Ureter (tissue), 1 donor: ENCODE data around the gene ARSK. TPM values are rescaled to one million over a fixed set of nuclear protein-coding genes. Genes with fewer than 3 reads are reported as not detected.

Source experiments
- DNase-seq: peaks from one replicate; pipeline ENCODE4 v3.0.0-alpha.2; 2020; ENCODE audit warnings: low spot score
- total RNA-seq: library from RNA; stranded (reverse); gene quantifications from one replicate; pipeline ENCODE4 v1.2.4, GENCODE V29; 2023
- donor health status: DM: yes; HTN: yes; CAD: no.

ARSK gene
- total RNA-seq, 1 donor from 2014 or later = 5.2 TPM

DNA sequence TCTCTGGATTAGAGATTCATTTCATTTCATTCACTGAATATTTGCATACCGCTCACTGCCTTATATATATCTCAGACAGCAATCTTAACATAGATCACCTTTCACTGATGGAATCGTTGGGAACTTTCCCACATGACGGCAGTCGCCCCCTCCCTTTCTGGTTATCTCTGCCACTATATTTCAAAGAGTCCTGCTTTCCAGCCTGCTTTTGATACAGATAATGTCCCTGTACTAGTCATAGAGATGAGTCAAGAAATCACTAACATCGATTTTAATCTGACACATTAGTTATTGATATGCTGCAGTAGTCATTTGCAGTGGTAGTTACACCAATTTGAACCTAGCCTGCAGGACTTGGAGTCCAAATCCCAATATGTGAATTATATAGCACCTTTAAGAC lies 8.5 kb downstream of the ARSK start:
- no peak for DNase-seq

DNA sequence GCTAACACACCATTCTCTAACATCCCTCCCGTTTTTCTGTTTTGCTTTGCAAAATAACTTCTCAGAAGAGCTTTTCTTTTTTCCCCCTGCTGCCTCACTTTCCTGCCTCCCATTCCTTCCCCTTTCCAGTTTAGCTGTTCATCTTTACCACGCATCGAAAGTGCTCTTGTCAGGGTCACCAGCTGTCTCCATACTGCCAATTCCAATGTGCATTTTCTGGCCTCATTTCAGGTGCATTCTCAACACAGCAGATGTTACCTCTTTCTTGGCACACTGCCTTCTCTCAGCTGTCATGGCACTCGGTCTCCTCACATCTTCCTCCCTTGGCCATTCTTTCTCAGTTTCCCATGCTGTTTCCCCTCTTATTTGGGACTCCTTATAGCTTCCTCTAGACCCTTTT lies 9.5 kb downstream of the ARSK start:
- no peak for DNase-seq

DNA sequence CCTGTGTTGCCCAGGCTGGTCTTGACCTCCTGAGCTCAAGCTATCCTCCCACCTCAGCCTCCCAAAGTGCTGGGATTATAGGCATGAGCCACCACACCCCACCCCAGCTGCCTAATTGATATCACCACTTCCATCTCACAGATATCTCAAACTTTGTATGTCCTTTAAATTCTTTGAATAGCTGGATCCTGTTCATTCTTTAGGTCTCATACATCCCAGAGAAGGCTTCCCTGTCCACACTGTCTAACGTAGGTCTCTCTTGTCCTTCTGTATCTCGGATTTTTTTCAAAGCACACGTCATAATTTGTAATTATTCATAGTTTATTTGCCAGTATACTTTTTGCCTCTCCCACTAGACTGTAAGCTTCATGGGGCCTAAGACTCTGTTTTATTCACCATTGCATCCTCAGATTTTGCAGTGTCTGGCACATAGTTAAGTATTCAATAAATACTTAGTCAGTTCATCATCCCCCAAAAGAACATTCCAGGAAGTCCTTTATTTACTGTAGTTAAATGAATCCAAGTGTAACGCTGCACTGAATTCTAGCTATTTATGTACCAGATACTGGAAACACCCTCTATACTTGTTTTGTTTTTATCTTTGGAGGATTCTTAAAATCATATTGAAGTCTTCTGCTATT lies 10.5 kb downstream of the ARSK start:
- no peak for DNase-seq

DNA sequence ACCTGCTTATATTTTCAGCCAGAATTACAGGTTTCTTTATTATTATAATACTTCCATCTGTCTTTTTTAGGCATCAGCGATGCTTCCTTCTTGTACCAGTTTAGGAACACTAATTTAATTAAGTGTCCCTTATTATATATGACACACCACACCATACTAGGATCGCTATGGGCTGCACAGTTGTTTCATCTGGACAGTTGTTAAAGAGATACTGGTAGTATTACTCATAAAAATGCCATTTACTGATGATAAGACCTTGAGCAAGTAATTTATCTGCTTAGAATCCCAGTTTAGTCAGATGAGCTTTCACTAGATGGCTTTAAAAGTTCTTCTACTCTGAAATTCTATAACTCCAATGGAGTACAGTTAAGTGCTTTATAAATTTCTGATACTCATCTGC lies 17.1 kb downstream of the ARSK start:
- DNase-seq = no peak

DNA sequence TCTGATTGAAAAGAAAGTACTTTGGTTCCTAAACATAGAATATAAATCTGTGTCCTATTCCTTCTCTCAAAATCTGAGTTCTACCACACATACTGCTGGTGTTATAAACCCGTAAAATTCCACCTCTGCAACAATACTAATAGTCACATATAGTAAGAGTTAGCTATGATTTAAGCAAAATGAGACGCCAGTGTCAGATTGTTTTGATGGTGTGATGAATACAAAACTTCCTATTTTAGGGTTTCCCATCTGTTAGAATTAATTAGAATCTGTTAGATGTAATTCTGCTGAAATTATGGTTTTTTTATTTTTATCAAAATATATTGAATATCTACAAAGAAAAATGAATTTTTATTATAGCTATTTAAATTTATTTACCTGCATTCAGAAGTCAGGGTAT lies 26.7 kb downstream of the ARSK start:
- DNase-seq = no peak

DNA sequence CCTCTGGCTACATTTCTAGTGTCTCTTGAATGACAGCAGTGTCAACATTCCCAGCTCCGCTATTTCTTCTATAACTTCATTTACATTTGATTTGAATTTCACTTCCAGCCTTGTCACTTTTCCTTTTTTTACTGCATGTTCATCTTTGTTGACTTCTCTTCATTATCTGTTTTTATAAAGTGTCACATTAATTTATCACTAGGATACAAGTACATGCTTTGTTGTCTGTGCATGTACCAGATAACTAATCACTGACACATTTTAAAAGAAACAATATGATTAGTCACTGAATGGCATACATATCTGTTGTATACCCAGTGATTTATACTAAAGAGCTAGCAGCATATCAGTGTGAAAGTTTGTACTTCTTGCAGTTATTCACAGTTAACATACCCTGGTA lies 29.1 kb downstream of the ARSK start:
- DNase-seq = no peak

DNA sequence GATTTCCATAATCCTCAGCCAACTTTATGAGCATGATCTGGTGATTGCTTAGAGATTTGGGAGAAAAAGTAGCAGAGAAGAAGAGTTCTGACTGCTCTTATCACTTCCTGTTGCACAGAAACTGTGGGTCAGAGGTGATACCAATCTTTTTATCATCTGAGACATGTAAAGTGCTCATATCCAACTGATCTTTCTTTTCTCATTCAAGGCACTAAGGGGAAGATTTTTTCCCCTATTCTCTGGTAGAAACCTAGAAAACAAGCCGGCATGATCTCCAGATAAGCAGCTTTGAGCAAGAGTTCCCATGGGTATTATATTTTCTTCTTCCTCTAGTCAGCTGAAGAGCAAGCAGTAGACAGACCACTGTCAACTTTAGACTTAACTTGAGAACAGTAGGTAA lies 36.0 kb downstream of the ARSK start:
- DNase-seq = no peak

DNA sequence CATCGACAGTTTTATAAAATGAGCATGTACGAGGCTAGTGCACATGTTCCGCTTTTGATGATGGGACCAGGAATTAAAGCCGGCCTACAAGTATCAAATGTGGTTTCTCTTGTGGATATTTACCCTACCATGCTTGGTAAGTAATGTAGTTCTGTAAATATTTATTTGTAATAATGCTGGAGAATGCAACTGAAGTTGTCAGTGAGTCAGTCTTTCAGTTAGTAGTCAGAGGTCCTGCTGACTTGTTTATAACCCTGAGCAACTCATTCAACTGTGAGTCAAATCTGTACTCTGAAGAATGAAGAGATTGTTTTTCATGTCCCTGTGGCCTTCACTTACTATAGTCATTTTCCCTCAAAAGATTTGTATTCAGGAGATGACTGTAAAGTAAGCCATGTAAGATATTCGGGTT lies 36.6 kb downstream of the ARSK start:
- DNase-seq = no peak

DNA sequence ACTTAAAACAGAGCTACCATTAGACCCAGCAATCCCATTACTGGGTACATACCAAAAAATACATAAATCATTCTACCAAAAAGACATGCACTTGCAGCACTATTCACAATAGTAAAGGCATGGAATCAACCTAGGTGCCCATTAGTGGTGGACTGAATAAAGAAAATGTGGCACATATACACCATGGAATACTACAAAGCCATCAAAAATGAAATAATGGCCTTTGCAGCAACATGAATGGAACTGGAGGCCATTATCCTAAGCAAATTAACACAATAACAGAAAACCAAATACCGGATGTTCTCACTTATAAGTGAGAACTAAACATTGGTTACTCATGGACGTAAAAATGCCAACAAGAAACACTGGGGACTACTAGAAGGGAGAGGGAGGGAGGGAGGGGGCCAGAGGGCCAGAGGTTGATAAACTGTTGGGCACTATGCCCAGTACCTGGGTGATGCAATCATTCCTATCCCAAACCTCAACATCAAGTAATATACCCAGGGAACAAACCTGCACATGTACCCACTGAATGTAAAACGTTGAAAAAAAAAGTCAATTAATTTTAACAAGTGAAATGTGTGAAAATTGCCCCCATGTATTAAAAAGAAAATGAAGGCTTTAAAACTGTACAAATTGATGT lies 40.5 kb downstream of the ARSK start:
- DNase-seq = no peak

DNA sequence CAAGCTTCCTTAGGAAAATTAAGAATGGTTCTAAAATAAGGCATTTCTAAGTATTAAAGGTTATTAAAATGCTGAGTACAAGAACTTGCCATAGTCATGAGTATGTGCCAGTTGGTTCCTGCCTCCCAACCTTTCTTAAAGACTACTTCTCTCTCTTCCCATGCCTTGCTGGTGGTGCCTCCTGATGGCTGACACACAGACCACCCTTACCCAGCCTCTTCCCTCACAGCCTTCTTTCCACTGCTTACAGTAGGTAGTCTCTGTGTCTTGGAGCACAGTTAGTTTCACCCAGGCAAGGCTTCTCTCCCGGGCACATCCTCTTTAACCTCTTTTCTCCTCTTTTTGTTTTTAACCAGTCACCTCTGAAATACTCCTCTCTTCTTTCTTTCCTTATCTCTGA lies 44.4 kb downstream of the ARSK start:
- DNase-seq = no peak

DNA sequence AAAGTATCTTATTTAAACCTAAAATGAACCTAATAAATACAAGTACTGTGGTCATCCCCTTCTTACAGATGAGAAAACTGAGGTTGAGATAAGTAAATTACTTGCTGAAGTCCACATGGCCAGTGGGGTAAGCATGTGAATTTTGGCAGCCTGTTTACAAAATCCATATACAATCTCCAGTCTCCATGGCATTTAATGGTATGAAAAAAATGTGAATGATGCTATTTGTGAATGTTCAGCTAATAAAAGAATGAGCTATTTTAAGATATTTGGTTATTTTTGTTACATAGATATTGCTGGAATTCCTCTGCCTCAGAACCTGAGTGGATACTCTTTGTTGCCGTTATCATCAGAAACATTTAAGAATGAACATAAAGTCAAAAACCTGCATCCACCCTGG lies 45.7 kb downstream of the ARSK start:
- DNase-seq = no peak

DNA sequence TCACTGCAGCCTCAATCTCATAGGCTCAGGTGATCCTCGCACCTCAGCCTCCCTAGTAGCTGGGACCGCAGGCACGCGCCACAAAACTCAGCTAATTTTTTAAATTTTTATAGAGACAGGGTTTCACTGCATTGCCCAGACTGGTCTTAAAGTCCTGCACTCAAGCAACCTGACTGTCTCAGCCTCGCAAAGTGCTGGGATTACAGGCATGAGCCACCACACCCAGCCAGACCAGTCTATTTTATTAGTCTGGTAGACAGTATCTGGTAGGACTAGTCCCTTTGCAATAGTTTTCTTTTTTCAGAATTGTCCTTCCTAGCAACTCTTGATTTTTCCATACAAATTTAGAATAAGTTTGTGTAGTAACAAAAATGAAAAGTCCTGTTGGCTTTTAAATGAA lies 50.9 kb downstream of the ARSK start:
- no peak for DNase-seq

DNA sequence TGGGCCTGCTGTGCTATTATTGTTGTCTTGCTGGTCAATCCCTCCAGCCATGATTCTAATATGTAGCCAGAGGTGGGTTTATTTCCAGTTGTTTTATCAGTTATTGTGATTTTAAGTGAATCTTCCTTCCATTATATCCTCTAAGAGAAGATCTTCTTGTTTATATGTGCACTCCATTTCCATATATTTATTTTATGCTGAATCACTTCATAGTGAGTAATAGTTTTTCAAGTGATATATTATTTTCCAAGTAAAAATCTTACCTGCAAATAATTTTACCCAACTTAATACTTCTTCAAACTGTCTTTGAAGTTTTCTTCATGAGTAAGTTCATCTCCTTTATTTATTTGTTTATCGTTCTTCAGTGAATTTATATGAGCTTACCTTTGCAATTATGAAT lies 51.5 kb downstream of the ARSK start:
- DNase-seq = no peak

DNA sequence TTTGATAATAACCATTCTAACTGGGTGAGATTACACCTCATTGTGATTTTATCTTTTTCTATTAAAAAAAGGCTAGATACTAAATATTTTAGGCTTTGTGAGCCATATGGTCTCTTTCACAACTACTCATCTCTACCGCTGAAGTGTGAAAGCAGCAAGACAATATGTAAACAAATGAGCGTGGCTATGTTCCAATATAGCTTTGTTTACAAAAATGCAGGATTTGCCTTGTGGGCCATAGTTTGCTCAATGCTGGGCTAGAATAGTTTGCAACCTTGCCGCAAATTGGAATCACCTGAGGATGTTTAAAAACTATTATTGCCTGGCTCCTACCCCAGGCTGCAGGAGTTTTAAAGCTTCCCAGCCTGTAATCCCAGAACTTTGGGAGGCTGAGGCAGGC lies 54.8 kb downstream of the ARSK start:
- DNase-seq = no peak

DNA sequence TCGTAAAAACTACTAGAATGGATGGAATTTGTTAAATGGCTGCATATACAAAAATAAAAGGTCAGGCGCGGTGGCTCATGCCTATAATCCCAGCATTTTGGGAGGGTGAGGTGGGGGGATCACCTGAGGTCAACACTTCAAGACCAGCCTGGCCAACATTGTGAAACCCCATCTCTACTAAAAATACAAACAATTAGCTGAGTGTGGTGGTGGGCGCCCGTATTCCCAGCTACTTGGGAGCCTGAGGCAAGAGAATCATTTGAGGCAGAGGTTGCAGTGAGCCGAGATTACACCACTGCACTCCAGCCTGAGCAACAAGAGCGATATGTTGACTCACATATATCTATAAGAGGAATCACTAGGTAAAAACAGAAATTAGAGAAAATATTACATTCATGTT lies 55.6 kb downstream of the ARSK start:
- DNase-seq = no peak

DNA sequence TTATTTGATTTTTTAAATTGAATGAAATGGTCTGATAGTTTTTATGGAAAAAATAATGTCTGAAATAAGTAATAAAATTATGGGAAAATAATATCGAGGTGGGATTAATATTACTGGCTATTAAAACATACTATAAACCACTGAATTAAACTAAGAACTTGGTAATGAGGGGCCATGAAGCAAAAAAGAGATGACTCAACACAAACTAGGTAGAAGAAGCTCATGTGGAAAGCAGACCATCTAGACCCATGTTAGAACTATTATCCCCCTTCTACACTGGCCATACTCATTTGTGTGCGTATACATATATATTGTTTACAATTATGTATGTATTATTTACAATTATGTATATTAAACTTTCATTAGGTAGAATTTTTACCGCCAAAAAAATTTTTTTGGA lies 56.5 kb downstream of the ARSK start:
- no peak for DNase-seq

DNA sequence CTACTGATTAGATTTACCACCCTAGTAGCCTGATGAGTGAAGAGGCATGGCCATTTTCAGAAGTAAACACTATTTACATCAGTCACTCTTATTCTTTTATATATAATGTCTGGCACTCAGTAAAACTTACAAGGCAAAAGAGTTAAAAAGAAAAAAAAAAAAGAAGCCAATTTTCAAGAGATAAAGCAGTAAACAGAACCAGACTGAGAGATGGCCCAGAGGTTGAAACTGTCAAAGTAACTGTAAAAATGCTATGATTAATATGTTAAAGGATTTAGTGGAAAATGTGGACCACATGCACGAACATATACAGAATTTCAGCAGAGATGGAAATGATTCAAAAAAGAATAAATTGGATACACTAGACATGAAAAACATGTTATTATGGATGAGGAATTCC lies 58.6 kb downstream of the ARSK start:
- DNase-seq = no peak

DNA sequence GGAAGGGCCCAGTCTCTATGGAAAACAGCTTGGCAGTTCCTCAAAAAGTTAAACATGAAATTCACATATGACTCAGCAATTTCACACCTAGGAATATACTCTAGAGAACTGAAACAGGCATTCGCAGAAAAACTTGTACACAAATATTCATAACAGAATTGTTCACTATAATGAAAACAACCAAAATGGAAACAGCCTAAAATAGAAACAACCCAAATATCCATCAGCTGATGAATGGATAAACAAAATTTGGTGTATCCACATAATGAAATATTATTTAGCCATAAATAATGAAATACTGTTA lies 60.2 kb downstream of the ARSK start:
- no peak for DNase-seq

DNA sequence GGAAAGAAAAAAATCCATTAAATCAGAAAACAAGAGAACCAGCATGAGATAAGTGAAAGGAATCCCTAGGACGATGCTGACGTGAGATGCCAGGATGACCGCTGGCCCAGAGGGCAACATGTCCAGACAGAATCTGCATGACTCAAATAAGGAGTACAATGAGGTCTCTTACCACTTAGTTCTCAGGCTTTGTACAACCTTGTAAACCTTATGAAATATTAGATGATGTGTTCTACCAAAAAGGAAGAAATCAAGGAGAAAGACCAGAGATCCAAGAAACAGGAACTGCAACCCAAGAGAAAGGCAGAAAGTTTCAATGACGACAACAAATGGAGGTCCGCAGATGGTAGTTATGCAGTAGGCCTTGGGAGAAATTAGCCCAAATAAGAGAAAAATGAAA lies 62.2 kb downstream of the ARSK start:
- DNase-seq = no peak

DNA sequence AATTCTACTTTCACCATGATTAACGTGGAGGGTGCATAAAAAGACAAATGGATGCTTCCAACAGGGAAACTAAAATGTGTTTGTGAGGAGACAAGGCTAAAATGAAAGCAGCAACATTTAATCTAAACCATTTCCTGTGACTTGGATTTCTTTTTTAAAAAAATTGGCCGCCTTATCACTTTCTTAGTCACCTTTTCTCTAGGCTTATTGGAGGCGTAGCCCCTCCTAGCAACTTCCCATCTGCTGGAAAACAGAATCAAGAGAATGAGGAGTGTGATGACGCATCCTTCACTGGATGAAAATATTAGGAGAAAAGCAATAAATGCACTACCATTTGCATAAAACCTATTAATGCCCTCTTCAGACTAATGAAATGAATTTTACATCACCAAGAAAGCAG lies 64.2 kb downstream of the ARSK start:
- no peak for DNase-seq

DNA sequence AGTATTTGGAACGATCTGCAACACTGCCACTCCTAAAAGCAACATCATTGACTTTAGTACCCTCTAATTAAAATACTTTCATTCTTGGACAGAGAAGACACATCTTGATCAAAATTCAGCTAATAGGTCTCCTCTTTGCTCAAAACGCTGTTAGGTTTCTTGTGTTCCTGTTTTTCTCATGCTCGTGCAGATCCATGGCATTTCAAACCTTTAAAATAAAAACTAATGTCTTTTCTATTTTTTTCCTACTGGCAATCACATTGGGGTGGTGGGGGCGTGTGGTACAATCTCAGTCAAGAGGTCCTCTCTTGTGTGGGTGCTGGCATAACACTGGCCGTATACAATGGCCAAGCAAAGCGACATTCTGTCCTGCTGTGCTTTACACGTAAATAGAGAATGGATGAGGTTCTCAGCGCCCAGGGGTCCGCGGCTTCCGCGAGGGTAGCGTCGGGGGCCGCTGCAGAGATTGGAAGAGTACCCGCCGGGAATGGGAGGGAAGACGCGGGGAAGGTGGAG lies 64.7 kb downstream of the ARSK start:
- no peak for DNase-seq

DNA sequence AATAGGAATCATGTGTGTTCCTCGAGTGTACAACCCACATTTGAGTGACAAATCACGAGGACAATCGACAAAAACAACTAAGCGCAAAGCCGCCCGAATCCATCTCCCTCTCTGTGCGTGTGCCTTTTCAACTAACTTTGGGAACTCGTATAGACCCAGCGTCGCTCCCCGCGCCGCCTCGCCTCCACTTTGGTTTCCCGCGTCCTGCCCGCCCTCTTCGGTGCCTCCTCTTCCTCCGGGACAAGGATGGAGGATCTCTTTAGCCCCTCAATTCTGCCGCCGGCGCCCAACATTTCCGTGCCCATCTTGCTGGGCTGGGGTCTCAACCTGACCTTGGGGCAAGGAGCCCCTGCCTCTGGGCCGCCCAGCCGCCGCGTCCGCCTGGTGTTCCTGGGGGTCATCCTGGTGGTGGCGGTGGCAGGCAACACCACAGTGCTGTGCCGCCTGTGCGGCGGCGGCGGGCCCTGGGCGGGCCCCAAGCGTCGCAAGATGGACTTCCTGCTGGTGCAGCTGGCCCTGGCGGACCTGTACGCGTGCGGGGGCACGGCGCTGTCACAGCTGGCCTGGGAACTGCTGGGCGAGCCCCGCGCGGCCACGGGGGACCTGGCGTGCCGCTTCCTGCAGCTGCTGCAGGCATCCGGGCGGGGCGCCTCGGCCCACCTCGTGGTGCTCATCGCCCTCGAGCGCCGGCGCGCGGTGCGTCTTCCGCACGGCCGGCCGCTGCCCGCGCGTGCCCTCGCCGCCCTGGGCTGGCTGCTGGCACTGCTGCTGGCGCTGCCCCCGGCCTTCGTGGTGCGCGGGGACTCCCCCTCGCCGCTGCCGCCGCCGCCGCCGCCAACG lies 65.3 kb downstream of the ARSK start, which contains the start of gene GPR150:
Gene GPR150, plus strand, starts transcription at position 58 of the 840 bp plus-strand sequence. Its CDS starts 189 bp downstream, at position 247.
- peak; percentile 48 for DNase-seq
